OCI-LY7 (cell line): ENCODE results near the gene RAB10. TPM values are rescaled to one million over a fixed set of nuclear protein-coding genes. Genes with fewer than 3 reads are reported as not detected.

Experiments
- BruUV-seq: library from RNA; stranded (reverse); fragments of 400-500 nt; replicated peaks from 2 replicates; lab custom pipeline; 2021; lab: Mats Ljungman, UMichigan
- CTCF ChIA-PET: fragments of 300-600 bp; sonication (Branson Sonifier 250); formaldehyde crosslinking; loops from one replicate; lab custom pipeline; 2022; ENCODE audit warnings: antibody characterized with exemption; ENCODE audit not compliant: unreplicated experiment; lab: Charles Lee
- POLR2A ChIA-PET: fragments of 300-600 bp; sonication (Branson Sonifier 250); formaldehyde crosslinking; loops from one replicate; lab custom pipeline; 2022; ENCODE audit warnings: antibody characterized with exemption; lab: Charles Lee
- DNase-seq: peaks from one replicate; pipeline ENCODE4 v3.0.0-alpha.2; 2015; ENCODE audit warnings: low spot score
- H2AFZ ChIP-seq: fragments of 200-600 bp; sonication (generic), shearing (Covaris generic); 2 replicates; pipeline ENCODE4 v1.6.1; 2014; ENCODE audit warnings: mild to moderate bottlenecking, antibody characterized with exemption, low read length, moderate library complexity
- H3K27ac ChIP-seq: fragments of 200-600 bp; sonication (generic); 2 replicates; pipeline ENCODE4 v1.5.1; 2014; ENCODE audit warnings: mixed run types, low read depth, mild to moderate bottlenecking, moderate library complexity, low read length, inconsistent platforms; ENCODE audit not compliant: poor library complexity, severe bottlenecking
- H3K36me3 ChIP-seq: fragments of 200-600 bp; sonication (generic); 2 replicates; pipeline ENCODE4 v1.6.1; 2014; ENCODE audit warnings: mild to moderate bottlenecking, antibody characterized with exemption, low read length, moderate library complexity, mixed read lengths; ENCODE audit not compliant: insufficient read depth
- H3K4me1 ChIP-seq: fragments of 200-600 bp; sonication (generic); 2 replicates; pipeline ENCODE4 v1.5.1; 2014; ENCODE audit warnings: mild to moderate bottlenecking, low read length; ENCODE audit not compliant: insufficient read depth, poor library complexity, severe bottlenecking
- H3K4me2 ChIP-seq: fragments of 200-600 bp; sonication (generic); 2 replicates; pipeline ENCODE4 v1.6.1; 2014; ENCODE audit warnings: mild to moderate bottlenecking, low read length
- H3K4me3 ChIP-seq: fragments of 200-600 bp; sonication (generic); 2 replicates; pipeline ENCODE4 v1.5.1; 2014; ENCODE audit warnings: mild to moderate bottlenecking, low read depth, low read length; ENCODE audit not compliant: poor library complexity, severe bottlenecking
- H3K79me2 ChIP-seq: fragments of 200-600 bp; sonication (generic); 2 replicates; pipeline ENCODE4 v1.6.1; 2016; ENCODE audit warnings: low read depth, mild to moderate bottlenecking, low read length, moderate library complexity, mixed read lengths; ENCODE audit not compliant: insufficient read depth
- H3K9me2 ChIP-seq: fragments of 200-600 bp; sonication (generic); 2 replicates; pipeline ENCODE4 v1.6.1; 2016; ENCODE audit warnings: mild to moderate bottlenecking, low read length, mixed read lengths; ENCODE audit not compliant: insufficient read depth
- H3K9me3 ChIP-seq: fragments of 200-600 bp; sonication (generic); 2 replicates; pipeline ENCODE4 v1.6.1; 2014; ENCODE audit warnings: mild to moderate bottlenecking, mixed run types, low read length, mixed read lengths
- H4K20me1 ChIP-seq: fragments of 200-600 bp; sonication (generic); 2 replicates; pipeline ENCODE4 v1.6.1; 2014; ENCODE audit warnings: mild to moderate bottlenecking, antibody characterized with exemption, low read length, moderate library complexity, mixed read lengths; ENCODE audit not compliant: insufficient read depth
- EZH2phosphoT487 ChIP-seq: fragments of 200-600 bp; sonication (generic); IDR thresholded peaks from 2 replicates; pipeline ENCODE4 v1.6.1; 2018; ENCODE audit warnings: low read depth, borderline replicate concordance, mild to moderate bottlenecking, mixed run types, antibody characterized with exemption, low read length, moderate library complexity, mixed read lengths
- intact Hi-C: fragments of 100-400 bp; cut with micrococcal nuclease; formaldehyde crosslinking; loops from one replicate; pipeline ENCODE4 v1.10.0; 2022; ENCODE audit not compliant: unreplicated experiment
- total RNA-seq, 2 experiments: library from RNA; depleted of rRNA in 1 of 2; stranded (reverse); fragments of >200 nt in 1 of 2; shearing (Covaris generic) in 1 of 2; gene quantifications; 2 replicates each; pipeline ENCODE4 v1.2.3, GENCODE V29; 2014 to 2022
- TF ChIP-seq, protein P1 (sequence below): fragments of 200-600 bp; sonication (generic); conservative IDR thresholded peaks from 2 replicates; pipeline ENCODE4 v1.5.1; 2014; ENCODE audit warnings: mild to moderate bottlenecking, antibody characterized with exemption, low read length, moderate library complexity, mixed read lengths

Gene RAB10
- total RNA-seq, 2 experiments from 2014 or later: 58.3 to 96.7 TPM

DNA sequence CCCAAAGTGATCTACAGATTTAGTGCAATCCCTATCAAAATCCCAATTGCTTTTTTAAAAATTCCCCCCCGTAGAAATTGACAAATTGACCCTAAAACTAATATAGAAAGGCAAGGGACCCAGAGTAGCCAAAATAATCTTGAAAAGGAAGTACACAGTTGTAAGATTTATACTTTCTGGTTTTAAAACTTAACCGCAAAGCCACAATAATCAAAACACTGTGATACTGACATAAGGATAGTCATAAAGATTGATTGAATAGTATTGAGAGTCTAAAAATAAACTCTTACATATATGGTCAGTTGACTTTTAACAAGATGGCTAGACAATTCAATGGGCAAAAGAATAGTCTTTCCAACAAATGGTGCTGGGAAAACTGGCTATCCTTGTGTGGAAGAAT lies 80.3 kb downstream of the RAB10 start:
- no TSS peak for BruUV-seq

DNA sequence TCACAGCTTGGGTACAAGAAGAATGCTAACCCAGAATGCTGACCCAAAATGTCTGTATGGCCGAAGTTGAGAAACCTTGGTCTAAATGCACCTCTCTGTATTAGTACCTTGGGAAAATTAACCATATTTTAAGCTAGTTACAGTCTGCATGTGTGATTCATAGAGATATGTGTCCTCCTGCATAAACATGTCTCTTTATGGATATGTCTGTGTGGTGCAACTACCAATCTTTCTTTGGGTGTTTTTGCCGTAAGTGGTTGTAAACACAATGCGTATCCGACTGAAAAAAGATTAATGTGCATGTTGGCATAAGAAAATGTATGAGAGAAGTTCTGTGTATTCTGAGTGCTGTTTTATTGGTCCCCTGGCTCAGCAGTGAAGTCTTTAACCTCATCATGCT lies 84.8 kb downstream of the RAB10 start:
- Histone ChIP-seq H3K27ac (no peak overlapping the region), H3K4me1 (no peaks in the 10 kb centered on the region), H2AFZ (no peak overlapping the region), H3K36me3 (peaks cover 42% of the 10 kb centered on the region), H3K4me3 (no peak overlapping the region), H3K79me2 (peaks cover 3% of the 10 kb centered on the region; the same call in 1 of the 2 replicates), H3K4me2 (no peak overlapping the region), H3K9me2 (no peaks in the 10 kb centered on the region), H3K9me3 (no peaks in the 10 kb centered on the region), H4K20me1 (no peaks in the 10 kb centered on the region)
- DNase-seq: no peak
- TF ChIP-seq, protein P1, sequence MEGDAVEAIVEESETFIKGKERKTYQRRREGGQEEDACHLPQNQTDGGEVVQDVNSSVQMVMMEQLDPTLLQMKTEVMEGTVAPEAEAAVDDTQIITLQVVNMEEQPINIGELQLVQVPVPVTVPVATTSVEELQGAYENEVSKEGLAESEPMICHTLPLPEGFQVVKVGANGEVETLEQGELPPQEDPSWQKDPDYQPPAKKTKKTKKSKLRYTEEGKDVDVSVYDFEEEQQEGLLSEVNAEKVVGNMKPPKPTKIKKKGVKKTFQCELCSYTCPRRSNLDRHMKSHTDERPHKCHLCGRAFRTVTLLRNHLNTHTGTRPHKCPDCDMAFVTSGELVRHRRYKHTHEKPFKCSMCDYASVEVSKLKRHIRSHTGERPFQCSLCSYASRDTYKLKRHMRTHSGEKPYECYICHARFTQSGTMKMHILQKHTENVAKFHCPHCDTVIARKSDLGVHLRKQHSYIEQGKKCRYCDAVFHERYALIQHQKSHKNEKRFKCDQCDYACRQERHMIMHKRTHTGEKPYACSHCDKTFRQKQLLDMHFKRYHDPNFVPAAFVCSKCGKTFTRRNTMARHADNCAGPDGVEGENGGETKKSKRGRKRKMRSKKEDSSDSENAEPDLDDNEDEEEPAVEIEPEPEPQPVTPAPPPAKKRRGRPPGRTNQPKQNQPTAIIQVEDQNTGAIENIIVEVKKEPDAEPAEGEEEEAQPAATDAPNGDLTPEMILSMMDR: no peak
- no peak for TF ChIP-seq EZH2phosphoT487
- intact Hi-C loops: no loop called here
- ChIA-PET CTCF (no interaction called here), POLR2A (interaction anchor here (0.5 to 1.0 kb wide), 3 partner anchors 8 to 229 kb away, joined by 3 read pairs; no protein-coding TSS in a partner anchor)
- BruUV-seq: no TSS peak

More for the DNA sequence above, 80.3 kb downstream of the RAB10 start:
- Histone ChIP-seq H3K4me3 (no peak overlapping the region), H4K20me1 (no peaks in the 10 kb centered on the region), H3K79me2 (peaks cover 6% of the 10 kb centered on the region; the same call in 1 of the 2 replicates), H3K36me3 (peaks cover 73% of the 10 kb centered on the region), H3K27ac (no peak overlapping the region), H3K9me2 (no peaks in the 10 kb centered on the region), H3K9me3 (no peaks in the 10 kb centered on the region), H3K4me1 (no peaks in the 10 kb centered on the region), H3K4me2 (no peak overlapping the region), H2AFZ (no peak overlapping the region)
- ChIA-PET POLR2A (no interaction called here), CTCF (no interaction called here)
- TF ChIP-seq, protein P1: no peak
- TF ChIP-seq EZH2phosphoT487: no peak
- intact Hi-C loops: no loop called here
- DNase-seq: no peak

DNA sequence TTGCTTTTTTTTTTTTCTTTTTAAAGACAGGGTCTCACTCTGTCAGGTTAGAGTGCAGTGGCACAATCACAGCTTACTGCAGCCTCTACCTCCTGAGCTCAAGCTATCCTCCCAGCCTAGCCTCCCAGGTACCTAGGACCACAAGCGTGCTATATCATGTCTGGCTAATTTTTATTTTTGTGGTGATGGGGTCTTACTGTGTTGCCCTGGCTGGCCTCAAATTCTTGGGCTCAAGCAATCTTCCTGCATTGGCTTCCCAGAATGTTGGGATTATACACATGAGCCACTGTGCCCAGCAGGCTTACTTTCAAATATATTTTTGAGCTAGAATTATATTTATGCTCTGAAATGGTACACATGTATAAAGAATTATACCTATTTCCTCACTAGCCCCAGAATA lies 85.6 kb downstream of the RAB10 start:
- H3K79me2 ChIP-seq: peaks cover 3% of the 10 kb centered on the region; the same call in 1 of the 2 replicates
- H4K20me1 ChIP-seq: no peaks in the 10 kb centered on the region
- no peak for TF ChIP-seq EZH2phosphoT487
- TF ChIP-seq, protein P1: no peak
- H3K9me2 ChIP-seq: no peaks in the 10 kb centered on the region
- H3K27ac ChIP-seq: no peak overlapping the region
- H3K4me2 ChIP-seq: no peak overlapping the region
- H3K9me3 ChIP-seq: no peaks in the 10 kb centered on the region
- CTCF ChIA-PET: no interaction called here
- intact Hi-C loops: no loop called here
- DNase-seq: no peak
- peaks cover 36% of the 10 kb centered on the region for H3K36me3 ChIP-seq
- POLR2A ChIA-PET: interaction anchor here (0.5 kb wide), 1 partner anchor 9 kb away, joined by 3 read pairs; no protein-coding TSS in a partner anchor
- no TSS peak for BruUV-seq
- H3K4me1 ChIP-seq: no peaks in the 10 kb centered on the region
- H2AFZ ChIP-seq: no peak overlapping the region
- H3K4me3 ChIP-seq: no peak overlapping the region
